HG03039 (cell line): ENCODE measurements around the gene FBN2.
"Not testable (repeated sequence)": the region's sequence is repeated elsewhere in the genome, so short reads cannot be mapped to it uniquely, and the experiment has no call there.

Experiments
- ATAC-seq: cut with Tn5 transposase; IDR thresholded peaks from one replicate; pipeline ENCODE4 v1.9.1; 2021; ENCODE audit warnings: mild to moderate bottlenecking, moderate library complexity; ENCODE audit not compliant: unreplicated experiment

The FBN2 gene

DNA sequence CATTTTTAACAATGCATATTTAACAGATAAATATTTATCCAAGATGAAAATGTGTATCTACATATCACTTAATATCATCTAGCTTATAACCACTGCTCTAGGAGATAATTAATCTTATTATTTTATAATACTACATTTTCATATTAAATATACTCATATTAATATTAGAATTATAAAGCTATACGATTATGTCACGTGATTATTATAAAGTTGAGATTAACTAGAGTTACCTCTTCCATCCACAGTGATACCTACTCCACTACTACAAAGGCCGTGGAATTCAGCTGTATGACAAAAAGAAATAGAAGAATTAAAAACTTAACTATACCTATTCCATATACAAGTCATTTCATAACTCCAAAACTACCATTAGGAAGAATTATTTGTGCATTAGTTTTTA lies 171.9 kb downstream of the FBN2 start:
- no peak for ATAC-seq

DNA sequence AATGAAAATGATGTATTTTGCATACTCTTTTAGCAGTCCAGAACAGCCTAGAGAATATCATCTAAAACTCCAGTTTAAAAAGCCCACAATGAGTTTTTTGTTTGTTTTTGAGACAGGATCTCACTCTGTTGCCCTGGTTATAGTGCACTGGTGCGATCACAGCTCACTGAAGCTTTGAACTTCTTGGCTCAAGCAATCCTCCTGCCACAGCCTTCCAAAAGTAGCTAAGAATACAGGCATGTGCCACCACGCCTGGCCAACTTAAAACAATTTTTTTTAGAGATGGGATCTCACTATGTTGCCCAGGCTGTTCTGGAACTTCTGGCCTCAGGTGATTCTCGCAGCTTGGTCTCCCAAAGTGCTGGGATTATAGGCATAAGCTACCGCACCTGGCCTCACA lies 175.7 kb downstream of the FBN2 start:
- no peak for ATAC-seq

DNA sequence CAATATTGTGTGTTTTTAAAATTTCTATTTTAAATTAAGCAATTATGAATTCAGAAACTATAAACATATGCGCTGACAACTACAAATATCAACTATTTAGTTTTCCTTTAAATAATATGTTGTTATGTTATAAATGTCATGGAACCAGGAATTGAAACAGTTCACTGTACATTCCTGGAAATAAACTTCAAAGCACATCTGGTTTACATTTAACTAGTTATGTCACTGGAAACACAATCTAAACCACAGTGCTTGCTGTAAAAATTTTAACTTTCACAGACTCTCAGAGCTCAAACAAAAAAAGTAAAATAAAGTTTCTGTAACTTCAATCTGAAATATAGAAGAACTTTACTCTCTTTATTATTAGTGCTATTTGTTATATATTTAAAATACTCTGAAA lies 179.2 kb downstream of the FBN2 start:
- ATAC-seq: no peak

DNA sequence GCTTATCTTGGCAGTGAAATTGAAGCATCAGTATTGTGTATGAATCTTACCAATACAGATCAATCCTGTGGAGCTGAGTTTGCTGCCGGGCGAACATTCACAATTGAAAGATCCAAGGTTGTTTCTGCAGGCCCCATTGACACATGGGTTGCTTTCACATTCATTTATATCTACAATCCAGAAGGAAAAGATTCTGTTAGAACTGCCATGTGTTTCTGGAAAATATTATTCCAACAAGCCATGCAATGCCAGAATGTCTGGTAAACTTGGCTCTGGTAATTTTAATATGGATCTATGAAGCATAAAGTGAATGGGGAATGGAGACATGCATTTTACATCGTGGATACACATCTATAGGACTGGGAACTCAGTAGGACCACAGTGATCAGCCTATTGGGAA lies 180.8 kb downstream of the FBN2 start:
- ATAC-seq: no peak

DNA sequence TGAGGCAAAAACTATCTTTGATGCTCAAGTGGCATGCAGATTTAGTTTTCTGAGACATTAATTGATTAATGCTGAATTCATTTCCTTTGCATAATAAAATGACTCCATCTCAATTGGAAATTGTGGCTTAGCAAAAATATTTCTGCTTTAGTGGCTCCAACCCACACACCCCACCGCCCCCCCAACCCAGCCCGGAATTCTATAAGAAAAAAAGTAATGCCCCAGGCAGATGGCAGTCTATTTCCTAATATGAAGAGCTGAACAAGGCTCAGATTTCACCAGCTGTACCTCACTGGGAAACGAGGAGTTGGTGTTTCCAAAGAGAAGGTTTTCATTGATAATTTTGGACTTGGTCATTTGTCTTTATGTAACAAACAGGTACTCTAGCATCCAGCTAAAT lies 182.1 kb downstream of the FBN2 start:
- no peak for ATAC-seq

DNA sequence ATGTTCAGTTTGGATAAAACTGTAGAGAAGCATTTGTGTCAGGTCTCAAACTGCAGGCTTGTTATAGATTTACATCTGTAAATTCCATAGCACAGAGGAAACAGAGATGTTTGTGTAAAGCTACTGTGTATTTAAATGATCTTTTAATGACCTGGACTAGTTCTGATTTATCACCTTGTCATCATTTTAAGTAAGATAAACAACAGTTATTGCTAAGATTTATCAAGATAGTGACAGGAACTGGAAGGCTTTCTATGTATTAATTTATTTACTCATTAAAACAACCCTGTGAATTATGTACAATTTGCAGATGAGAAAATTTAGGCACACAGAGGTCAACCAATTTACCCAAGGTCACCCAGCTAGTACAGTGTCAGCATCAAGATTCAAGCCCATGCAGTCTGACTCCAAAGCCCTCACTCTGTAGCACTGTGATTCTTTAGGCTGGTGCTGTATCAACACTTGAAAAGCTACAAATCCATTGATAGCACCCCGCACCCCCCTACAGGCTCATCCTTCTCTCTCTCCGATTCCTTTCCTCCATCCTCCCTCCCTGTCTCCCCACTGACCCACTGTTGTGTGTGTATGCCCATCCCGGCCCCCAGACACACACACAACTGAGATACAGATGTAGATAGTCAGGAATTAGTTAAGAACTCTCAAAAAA lies 184.5 kb downstream of the FBN2 start:
- ATAC-seq: no peak

DNA sequence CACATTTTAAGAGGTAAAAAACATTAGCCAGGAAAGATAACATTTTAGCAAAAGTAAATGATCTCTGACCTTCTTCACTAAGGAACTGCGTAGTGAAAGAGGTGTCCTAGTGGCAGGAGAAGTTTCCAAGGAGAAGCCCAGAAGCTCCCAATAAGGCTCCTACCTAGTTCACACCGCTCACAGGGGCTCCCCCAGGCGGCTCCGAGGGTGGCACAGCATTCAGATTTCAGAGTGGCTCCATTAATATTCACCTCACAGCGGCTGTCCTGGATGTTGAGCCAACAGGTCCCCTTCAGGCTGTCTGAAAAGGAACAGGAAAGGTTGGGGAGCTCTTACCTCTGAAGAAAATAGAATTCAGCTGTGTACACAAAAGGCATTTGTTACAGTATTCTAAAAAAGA lies 187.3 kb downstream of the FBN2 start:
- ATAC-seq: no peak

DNA sequence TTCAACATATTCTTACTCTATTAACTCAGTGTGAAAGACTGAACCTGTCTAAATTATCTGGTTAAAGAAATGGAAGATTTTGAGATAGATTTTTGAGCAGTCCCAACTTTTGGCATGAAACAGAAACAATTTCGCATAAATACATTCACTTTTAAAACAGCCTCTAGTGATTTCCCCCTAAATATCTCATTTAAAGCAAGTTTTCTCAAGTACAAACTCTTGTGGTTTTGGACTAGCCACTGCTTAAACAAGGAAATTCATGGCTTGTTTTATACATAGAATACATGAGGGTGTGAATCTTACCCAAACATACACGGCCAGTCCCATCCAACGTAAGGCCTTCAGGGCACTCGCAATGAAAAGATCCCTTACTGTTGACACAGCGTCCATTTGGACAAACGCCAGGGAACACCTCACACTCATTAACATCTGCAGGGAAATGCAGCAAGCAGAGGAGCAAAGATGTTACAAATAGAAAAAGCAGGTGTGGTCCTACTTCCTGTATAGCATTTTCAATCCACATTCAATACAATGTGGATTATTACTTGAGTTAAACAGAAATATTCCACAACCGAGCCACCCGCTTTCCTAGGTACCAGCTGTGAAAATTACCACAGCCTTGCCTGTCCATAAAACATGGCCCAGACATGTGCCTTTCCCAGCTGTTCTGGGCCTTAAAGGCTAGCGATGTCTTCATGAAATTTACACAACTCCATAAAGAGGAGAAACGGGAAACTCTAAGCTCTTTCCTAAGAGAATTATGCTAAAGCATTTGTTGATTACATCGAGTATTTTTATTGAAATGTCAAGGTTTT lies 188.8 kb downstream of the FBN2 start:
- no peak for ATAC-seq

DNA sequence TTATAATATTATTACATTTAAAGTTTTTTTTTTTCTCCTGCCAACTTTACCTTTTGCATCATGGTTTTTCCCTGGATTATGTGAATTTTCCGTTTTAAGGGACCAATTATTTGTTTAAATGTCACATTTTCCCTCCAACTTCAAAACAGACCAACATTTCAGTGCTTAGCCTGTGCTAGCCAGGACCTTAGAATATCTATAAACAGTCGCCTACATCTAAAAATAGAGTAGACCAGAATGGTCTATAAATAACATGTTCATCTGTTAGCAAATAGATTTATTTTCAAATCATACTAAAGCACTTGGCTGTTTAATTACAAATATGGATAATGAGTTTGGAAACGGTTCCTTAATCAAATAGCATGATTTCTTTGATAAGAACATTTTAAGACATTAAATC lies 192.0 kb downstream of the FBN2 start:
- no peak for ATAC-seq

DNA sequence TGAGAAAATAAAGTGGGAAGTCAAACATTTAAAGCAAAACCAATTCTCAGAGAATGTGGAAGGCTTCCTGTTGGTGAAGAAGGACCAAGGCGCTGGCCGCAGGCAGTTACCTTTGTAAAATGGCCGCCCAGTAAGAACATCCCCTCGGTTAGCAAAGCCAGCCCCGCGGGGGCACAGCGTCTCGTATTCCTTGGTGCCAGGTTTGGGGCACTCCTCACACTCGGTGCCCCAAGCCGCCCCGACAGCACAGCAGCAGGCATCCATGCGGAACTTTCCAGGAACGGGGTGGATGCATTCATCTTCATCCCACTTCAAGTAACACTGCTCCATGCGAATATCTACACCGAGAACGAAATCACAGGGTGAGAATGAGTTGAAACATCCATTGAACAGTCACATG lies 192.8 kb downstream of the FBN2 start:
- ATAC-seq: no peak

DNA sequence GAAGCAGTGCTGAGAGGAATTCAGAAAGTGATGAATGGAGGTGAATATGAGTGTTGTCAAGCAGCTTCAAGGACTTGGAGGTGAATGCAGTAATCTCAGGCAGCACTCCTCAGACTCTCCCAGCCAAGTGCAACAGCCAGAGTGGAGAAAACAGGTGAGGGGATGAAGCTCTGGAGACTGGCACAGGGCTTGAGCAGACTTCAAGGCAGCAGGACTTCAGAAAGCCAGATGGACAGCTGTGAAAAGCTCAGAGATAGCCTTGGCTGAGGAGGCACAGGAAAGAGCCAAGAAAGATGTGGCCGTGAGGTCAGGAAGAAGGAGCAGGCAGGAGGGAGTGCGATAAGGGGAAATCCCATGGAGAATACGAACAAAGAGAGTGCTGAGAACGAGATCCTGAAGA lies 194.9 kb downstream of the FBN2 start:
- ATAC-seq: no peak

DNA sequence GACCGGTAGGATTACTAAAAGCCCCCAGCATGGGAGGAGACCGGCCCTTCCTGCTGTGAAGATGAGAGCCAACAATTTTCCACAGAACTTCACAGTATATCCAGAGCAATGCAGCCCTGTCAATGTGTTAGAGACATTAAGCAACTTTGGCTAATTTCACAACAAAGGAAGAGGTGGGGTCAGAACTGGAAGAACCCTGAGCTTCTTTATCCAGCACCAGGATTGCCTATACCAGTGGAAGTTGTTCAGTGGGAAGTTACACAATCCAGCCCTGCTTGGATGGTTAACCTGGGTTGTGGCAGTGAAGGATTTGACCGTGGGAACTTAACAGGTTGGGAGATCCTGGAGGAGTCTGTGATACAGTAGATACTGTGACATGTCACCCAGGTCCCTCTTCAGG lies 197.0 kb downstream of the FBN2 start:
- ATAC-seq: no peak

DNA sequence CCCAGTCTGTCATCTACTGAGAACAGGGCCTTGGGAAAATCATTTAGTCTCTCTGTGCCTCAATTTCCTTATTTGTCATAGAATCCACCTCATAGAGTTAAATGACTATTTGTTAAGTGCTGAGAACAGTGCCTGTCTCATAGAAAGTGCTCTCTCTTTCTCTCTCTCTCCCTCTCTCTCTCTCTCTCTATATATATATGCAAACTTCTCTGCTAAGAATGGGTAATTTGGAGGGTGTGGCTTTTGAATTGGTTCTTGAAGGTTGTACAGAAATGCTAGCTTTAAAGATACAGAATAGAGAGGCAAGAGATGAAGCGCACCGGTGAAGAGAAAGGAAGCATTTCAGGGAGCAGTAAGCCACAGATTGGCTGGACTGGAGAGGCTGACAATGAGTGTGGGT lies 197.4 kb downstream of the FBN2 start:
- no peak for ATAC-seq

DNA sequence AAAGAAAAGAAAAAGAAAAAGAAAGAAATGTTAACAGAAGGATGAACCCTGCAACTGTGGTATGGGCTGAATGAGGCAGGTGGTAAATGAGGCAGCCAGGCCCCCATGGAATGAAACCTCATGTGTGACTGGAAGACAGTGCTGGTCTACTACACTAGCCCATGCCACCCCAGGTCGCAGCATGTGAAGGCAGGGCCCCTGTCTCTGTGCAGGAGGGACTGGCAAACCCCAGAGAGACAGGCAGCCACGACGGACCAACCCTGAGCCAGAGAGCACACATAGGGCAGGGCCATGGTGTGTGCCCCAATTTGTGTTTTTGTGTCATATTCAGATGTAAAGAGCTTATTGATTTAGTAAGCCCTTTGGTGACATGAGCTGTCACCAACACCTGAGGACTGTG lies 198.5 kb downstream of the FBN2 start:
- ATAC-seq: no peak

DNA sequence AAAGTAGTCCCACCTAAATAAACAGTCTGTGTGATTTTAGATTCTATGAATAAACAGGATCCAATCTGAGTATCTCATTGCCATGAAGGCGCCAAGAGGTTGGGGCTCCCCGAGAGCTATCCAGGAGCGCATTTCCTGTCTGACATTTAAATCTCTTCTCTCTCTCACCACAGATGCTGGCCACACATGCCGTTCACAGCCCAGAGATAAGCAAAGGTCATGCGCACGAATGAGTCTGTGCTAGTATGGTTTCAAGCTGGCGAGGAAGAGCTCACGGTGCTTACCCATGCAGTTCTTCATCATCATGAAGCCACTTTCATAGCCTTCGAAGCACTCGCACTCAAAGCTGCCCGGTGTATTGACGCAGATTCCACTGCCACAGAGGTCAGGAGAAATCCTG lies 199.4 kb downstream of the FBN2 start:
- no peak for ATAC-seq

DNA sequence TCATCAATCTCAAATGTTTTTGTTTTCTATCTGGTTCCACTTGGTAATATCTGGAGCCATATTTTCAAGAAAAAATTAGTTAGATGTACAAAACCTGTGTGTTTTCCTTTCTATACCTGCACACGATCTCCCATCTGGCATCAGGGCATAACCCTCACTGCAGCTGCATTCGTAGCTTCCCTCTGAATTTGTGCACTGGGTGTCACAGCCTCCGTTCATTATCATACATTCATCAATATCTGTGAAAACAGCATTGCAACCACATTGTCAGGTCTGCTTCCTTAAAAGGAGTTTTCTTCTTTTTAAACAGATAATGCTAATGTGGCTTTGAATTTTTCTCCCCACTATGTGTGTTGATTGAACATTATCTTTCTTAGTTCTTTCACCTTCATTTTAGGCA lies 202.7 kb downstream of the FBN2 start:
- ATAC-seq: no peak

DNA sequence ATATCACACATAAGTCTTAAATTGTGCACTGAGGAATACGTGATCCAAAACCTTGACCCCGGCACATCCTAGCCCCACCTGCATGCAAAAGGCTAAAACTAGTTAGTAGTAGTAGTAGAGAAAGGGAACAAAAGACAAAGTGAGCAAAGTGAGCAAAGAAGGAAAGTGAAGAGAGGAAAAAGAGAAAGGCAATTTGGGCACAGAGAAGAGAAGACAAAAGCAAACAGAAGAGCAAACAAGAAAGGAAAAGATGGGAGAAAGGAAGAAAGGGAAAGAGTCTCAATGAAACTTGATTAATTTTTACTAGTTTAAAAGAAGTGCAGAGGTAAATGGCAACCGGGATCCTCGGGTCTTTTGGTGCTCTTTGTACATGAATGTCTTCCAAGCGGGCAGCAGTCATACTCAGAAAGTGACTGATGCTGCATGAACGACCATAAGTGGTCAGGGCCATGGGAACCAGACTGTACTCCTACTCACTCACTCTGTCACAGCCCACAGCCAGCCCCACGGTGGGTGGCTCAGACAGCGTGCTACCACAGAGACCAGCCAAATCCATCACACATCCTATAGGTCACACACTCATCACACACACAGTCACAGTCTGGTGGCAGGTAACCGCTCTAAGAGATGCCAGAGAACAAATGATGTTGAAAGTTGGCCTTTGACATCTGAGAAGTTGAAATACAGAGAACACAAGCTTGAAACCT lies 203.9 kb downstream of the FBN2 start:
- ATAC-seq: no peak

DNA sequence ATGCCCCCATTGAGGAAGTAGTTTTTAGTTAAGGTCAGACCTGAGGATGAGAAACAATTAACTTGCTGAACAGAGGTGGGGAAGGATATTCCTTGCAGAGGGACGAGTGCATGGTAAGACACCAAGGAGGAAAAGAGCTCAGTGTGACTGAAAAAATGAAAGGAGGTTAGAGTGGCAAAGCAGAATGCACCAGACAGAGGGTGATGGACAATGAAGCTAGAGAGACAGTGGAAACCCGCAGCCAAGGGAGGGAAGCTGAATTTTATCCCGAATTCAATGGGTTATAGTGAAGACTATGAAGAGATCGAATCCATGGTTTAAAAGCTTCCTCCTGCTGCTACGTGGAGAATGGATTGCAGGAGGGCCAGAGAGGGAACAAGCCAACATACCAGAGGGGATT lies 206.8 kb downstream of the FBN2 start:
- no peak for ATAC-seq

DNA sequence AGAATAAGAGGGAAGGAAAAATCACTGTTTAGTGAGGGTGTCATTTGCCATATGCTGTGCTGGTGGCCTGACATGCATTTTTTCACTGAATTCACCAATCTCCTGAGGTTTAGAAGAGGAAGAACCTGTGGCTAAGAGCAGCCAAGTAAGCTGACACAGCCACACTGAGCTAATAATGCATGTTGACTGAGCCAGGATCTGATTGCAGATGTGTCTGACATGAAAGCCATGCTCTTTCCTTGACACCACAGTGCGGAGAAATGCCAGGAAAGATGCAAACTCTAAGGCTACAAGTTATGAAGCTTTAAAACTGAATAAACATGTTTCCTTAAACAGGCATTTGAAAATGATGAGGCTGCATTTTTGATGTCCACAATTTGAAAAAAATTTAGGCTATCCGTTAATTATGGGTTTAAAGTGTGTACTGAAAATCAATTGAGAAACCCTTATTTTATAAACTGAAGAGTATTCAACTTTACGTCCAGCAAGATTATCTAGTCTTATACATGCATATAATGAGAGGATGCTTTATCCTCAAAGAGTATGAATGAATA lies 208.6 kb downstream of the FBN2 start:
- no peak for ATAC-seq

DNA sequence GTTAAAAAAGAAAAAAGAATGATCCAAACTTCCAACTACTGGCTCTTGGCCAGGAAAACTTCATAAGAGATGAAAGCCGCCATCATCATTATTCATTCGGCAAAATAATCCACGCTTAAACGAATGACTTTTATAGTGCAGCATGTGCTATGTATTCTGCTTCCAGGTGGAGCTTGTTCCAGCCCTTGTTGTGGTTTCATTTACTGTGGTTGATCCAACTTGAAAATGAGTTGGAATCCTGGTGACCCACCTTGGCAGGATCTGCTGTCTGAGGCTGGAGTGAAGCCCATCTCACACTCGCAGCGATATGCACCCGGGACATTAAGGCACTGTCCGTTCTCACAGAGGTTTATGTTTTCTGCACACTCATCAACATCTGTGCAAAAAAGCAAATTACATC lies 209.6 kb downstream of the FBN2 start:
- ATAC-seq: no peak

DNA sequence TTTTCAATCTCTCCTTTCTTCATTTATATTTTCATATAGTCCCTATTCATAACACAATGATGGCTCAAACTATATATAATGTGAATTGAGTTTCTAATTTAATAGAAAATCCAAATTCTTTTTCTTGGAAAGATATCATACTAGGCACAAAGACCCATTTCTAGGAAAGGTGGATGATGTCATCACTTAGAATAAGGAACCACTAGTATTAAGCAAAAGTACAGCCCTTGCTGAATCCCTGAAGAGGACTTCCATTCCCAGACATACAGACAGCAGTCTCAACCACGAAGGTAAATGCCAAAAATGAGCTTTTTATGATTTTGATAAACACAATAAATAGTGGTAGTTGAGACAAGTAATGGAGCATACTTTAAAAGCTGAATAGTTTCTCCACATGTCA lies 210.0 kb downstream of the FBN2 start:
- no peak for ATAC-seq

DNA sequence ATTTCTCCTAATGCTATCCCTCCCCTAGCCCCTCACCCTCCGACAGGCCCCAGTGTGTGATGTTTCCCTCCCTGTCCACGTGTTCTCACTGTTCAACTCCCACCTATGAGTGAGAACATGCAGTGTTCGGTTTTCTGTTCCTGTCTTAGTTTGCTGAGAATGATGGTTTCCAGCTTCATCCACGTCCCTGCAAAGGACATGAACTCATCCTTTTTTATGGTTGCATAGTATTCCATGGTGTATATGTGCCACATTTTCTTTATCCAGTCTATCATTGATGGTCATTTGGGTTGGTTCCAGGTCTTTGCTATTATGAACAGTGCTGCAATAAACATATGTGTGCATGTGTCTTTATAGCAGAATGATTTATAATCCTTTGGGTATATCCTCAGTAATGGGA lies 216.6 kb downstream of the FBN2 start:
- not testable (repeated sequence) for ATAC-seq
